Activated CD8-positive, alpha-beta T cell treated with anti-CD3 and anti-CD28 coated beads, Interleukin-2, amount 10 ng/mL, durations not matched to agents 7 days and 5 days (primary cell): Measurements from ENCODE around the gene AIF1L. TPM values are rescaled to one million over a fixed set of nuclear protein-coding genes. Genes with fewer than 3 reads are reported as not detected.
"Not testable (repeated sequence)": the region's sequence is repeated elsewhere in the genome, so short reads cannot be mapped to it uniquely, and the experiment has no call there.

Experiments used
- ATAC-seq: fragments of 150-1000 bp; cut with Tn5 transposase; one replicate; pipeline ENCODE4 v1.10.0; 2021; ENCODE audit warnings: moderate library complexity
- CTCF ChIA-PET: fragments of 350-600 bp; sonication (Branson Sonifier 250); formaldehyde crosslinking; loops from one replicate; lab custom pipeline; 2021; ENCODE audit warnings: antibody characterized with exemption; lab: Charles Lee
- POLR2A ChIA-PET: fragments of 350-600 bp; sonication (Branson Sonifier 250); formaldehyde crosslinking; loops from one replicate; lab custom pipeline; 2021; ENCODE audit warnings: antibody characterized with exemption; lab: Charles Lee
- DNase-seq: peaks from one replicate; pipeline ENCODE4 v3.0.0-alpha.2; 2020
- H3K27ac Mint-ChIP-seq: one replicate; pipeline ENCODE4 v1.8.0; 2021; ENCODE audit warnings: mild to moderate bottlenecking, mixed read lengths
- H3K27me3 Mint-ChIP-seq: one replicate; pipeline ENCODE4 v1.8.0; 2021; ENCODE audit warnings: low read depth, mixed read lengths
- H3K36me3 Mint-ChIP-seq: one replicate; pipeline ENCODE4 v1.8.0; 2021; ENCODE audit warnings: low read depth, mixed read lengths
- H3K4me1 Mint-ChIP-seq: one replicate; pipeline ENCODE4 v1.8.0; 2021; ENCODE audit warnings: low read depth, mixed read lengths
- H3K4me3 Mint-ChIP-seq: one replicate; pipeline ENCODE4 v1.8.0; 2021; ENCODE audit warnings: mild to moderate bottlenecking, mixed read lengths
- H3K9me3 Mint-ChIP-seq: one replicate; pipeline ENCODE4 v1.8.0; 2022; ENCODE audit warnings: mixed read lengths; ENCODE audit not compliant: insufficient read depth
- total RNA-seq, 2 experiments: library from RNA; stranded (reverse); gene quantifications; one replicate each; pipeline ENCODE4 v1.2.3, GENCODE V29; 2021

Gene AIF1L
- total RNA-seq, 2 experiments from 2014 or later, result 0.29 to 0.31 TPM

GRCh38 chr9:131094622-131095021 lies 1.7 kb upstream of the AIF1L start:
- Mint-ChIP-seq H3K27ac (no peak overlapping the region), H3K4me3 (no peak overlapping the region), H3K27me3 (peaks cover 36% of the 10 kb centered on the region), H3K36me3 (no peaks in the 10 kb centered on the region), H3K9me3 (no peaks in the 10 kb centered on the region), H3K4me1 (peaks cover 8% of the 10 kb centered on the region)
- DNase-seq (no peak), ATAC-seq (no peak)
- ChIA-PET CTCF (interaction anchor here (1.9 kb wide), 1 partner anchor 48 kb away, joined by 5 read pairs; no protein-coding TSS in a partner anchor), POLR2A (interaction anchor here (0.7 kb wide), 1 partner anchor 340 kb away, joined by 3 read pairs; no protein-coding TSS in a partner anchor)

- Mint-ChIP-seq H3K4me1 (peaks cover 8% of the 10 kb centered on the region), H3K27me3 (peaks cover 36% of the 10 kb centered on the region), H3K9me3 (no peaks in the 10 kb centered on the region), H3K4me3 (peak overlapping the region; percentile 59), H3K36me3 (no peaks in the 10 kb centered on the region), H3K27ac (no peak overlapping the region)
- CTCF ChIA-PET, result interaction anchor here (1.7 to 1.9 kb wide), 2 partner anchors 49 kb away, joined by 4 to 5 read pairs; no protein-coding TSS in a partner anchor
- POLR2A ChIA-PET, result no interaction called here
- ATAC-seq (no peak), DNase-seq (no peak)
Measured at GRCh38 chr9:131095666-131096268, 564 bp upstream of the AIF1L start.

GRCh38 chr9:131097126-131097947 lies 1.0 kb downstream of the AIF1L start:
- H3K27ac Mint-ChIP-seq, result no peak overlapping the region
- ATAC-seq (no peak), DNase-seq (no peak)
- H3K9me3 Mint-ChIP-seq, result no peaks in the 10 kb centered on the region
- H3K4me3 Mint-ChIP-seq, result peak overlapping the region; percentile 21
- CTCF ChIA-PET, result interaction anchor here (1.7 kb wide), 1 partner anchor 51 kb away, joined by 4 read pairs; no protein-coding TSS in a partner anchor
- H3K36me3 Mint-ChIP-seq, result no peaks in the 10 kb centered on the region
- POLR2A ChIA-PET, result interaction anchor here (1.1 kb wide), 1 partner anchor 28 kb away, joined by 3 read pairs; the partner anchor contains the start of gene NUP214
- H3K4me1 Mint-ChIP-seq, result peaks cover 8% of the 10 kb centered on the region
- H3K27me3 Mint-ChIP-seq, result peaks cover 36% of the 10 kb centered on the region

GRCh38 chr9:131097948-131098278 lies 1.6 kb downstream of the AIF1L start:
- no peak overlapping the region for H3K4me3 Mint-ChIP-seq
- DNase-seq, result no peak
- no peaks in the 10 kb centered on the region for H3K9me3 Mint-ChIP-seq
- no peak overlapping the region for H3K27ac Mint-ChIP-seq
- H3K27me3 Mint-ChIP-seq, result peaks cover 36% of the 10 kb centered on the region
- no peak for ATAC-seq
- H3K36me3 Mint-ChIP-seq, result no peaks in the 10 kb centered on the region
- ChIA-PET CTCF (no interaction called here), POLR2A (interaction anchor here (1.1 kb wide), 1 partner anchor 27 kb away, joined by 3 read pairs; the partner anchor contains the start of gene NUP214)
- H3K4me1 Mint-ChIP-seq, result peaks cover 8% of the 10 kb centered on the region

- Mint-ChIP-seq H3K36me3 (no peaks in the 10 kb centered on the region), H3K4me3 (no peak overlapping the region), H3K4me1 (peaks cover 8% of the 10 kb centered on the region), H3K9me3 (no peaks in the 10 kb centered on the region), H3K27ac (no peak overlapping the region), H3K27me3 (peaks cover 36% of the 10 kb centered on the region)
- ATAC-seq (no peak), DNase-seq (no peak)
- POLR2A ChIA-PET, result interaction anchor here (1.1 to 2.0 kb wide), 2 partner anchors 26 kb away, joined by 3 to 13 read pairs; partner anchors contain the start of gene NUP214
- CTCF ChIA-PET, result interaction anchor here (0.6 kb wide), 1 partner anchor 46 kb away, joined by 3 read pairs; no protein-coding TSS in a partner anchor
Measured at GRCh38 chr9:131098391-131099101, 2.2 kb downstream of the AIF1L start.

GRCh38 chr9:131099102-131099606 lies 2.8 kb downstream of the AIF1L start:
- CTCF ChIA-PET, result interaction anchor here (0.6 kb wide), 1 partner anchor 1724 kb away, joined by 4 read pairs; no protein-coding TSS in a partner anchor
- no peak overlapping the region for H3K4me3 Mint-ChIP-seq
- POLR2A ChIA-PET, result interaction anchor here (2.0 kb wide), 1 partner anchor 26 kb away, joined by 13 read pairs; the partner anchor contains the start of gene NUP214
- H3K9me3 Mint-ChIP-seq, result no peaks in the 10 kb centered on the region
- ATAC-seq, result no peak
- no peak for DNase-seq
- peaks cover 33% of the 10 kb centered on the region for H3K27me3 Mint-ChIP-seq
- H3K4me1 Mint-ChIP-seq, result peaks cover 8% of the 10 kb centered on the region
- no peaks in the 10 kb centered on the region for H3K36me3 Mint-ChIP-seq
- H3K27ac Mint-ChIP-seq, result no peak overlapping the region

- not testable (repeated sequence) for ATAC-seq, H3K4me3 Mint-ChIP-seq, H3K27ac Mint-ChIP-seq, H3K9me3 Mint-ChIP-seq, H3K36me3 Mint-ChIP-seq, DNase-seq, H3K4me1 Mint-ChIP-seq
- POLR2A ChIA-PET, result interaction anchor here (2.0 kb wide), 1 partner anchor 25 kb away, joined by 13 read pairs; the partner anchor contains the start of gene NUP214
- CTCF ChIA-PET, result interaction anchor here (1.0 kb wide), 1 partner anchor 43 kb away, joined by 3 read pairs; no protein-coding TSS in a partner anchor
- peaks cover 26% of the 10 kb centered on the region for H3K27me3 Mint-ChIP-seq
Measured at GRCh38 chr9:131099845-131100244, 3.5 kb downstream of the AIF1L start.

GRCh38 chr9:131100445-131100844 lies 4.1 kb downstream of the AIF1L start:
- no peaks in the 10 kb centered on the region for H3K9me3 Mint-ChIP-seq
- DNase-seq (no peak), ATAC-seq (no peak)
- no peaks in the 10 kb centered on the region for H3K36me3 Mint-ChIP-seq
- CTCF ChIA-PET, result interaction anchor here (1.0 kb wide), 1 partner anchor 43 kb away, joined by 3 read pairs; no protein-coding TSS in a partner anchor
- H3K4me1 Mint-ChIP-seq, result peaks cover 8% of the 10 kb centered on the region
- peaks cover 20% of the 10 kb centered on the region for H3K27me3 Mint-ChIP-seq
- H3K4me3 Mint-ChIP-seq, result no peak overlapping the region
- POLR2A ChIA-PET, result no interaction called here
- H3K27ac Mint-ChIP-seq, result no peak overlapping the region

- ATAC-seq (no peak), DNase-seq (no peak)
- H3K27me3 Mint-ChIP-seq, result peaks cover 13% of the 10 kb centered on the region
- POLR2A ChIA-PET, result interaction anchor here (0.7 kb wide), 1 partner anchor 209 kb away, joined by 3 read pairs; no protein-coding TSS in a partner anchor
- no peaks in the 10 kb centered on the region for H3K9me3 Mint-ChIP-seq
- H3K4me3 Mint-ChIP-seq, result no peak overlapping the region
- H3K27ac Mint-ChIP-seq, result no peak overlapping the region
- CTCF ChIA-PET, result no interaction called here
- peaks cover 3% of the 10 kb centered on the region for H3K4me1 Mint-ChIP-seq
- no peaks in the 10 kb centered on the region for H3K36me3 Mint-ChIP-seq
Measured at GRCh38 chr9:131101207-131101964, 5.1 kb downstream of the AIF1L start.

GRCh38 chr9:131103024-131103423 lies 6.7 kb downstream of the AIF1L start:
- Mint-ChIP-seq H3K4me3 (no peak overlapping the region), H3K27ac (no peak overlapping the region), H3K4me1 (no peaks in the 10 kb centered on the region), H3K9me3 (no peaks in the 10 kb centered on the region), H3K27me3 (peaks cover 2% of the 10 kb centered on the region), H3K36me3 (no peaks in the 10 kb centered on the region)
- ATAC-seq (no peak), DNase-seq (no peak)
- ChIA-PET POLR2A (interaction anchor here (0.6 kb wide), 1 partner anchor 28 kb away, joined by 3 read pairs; no protein-coding TSS in a partner anchor), CTCF (no interaction called here)
